ENCODE results near the gene CNGA2.

The CNGA2 gene

DNA sequence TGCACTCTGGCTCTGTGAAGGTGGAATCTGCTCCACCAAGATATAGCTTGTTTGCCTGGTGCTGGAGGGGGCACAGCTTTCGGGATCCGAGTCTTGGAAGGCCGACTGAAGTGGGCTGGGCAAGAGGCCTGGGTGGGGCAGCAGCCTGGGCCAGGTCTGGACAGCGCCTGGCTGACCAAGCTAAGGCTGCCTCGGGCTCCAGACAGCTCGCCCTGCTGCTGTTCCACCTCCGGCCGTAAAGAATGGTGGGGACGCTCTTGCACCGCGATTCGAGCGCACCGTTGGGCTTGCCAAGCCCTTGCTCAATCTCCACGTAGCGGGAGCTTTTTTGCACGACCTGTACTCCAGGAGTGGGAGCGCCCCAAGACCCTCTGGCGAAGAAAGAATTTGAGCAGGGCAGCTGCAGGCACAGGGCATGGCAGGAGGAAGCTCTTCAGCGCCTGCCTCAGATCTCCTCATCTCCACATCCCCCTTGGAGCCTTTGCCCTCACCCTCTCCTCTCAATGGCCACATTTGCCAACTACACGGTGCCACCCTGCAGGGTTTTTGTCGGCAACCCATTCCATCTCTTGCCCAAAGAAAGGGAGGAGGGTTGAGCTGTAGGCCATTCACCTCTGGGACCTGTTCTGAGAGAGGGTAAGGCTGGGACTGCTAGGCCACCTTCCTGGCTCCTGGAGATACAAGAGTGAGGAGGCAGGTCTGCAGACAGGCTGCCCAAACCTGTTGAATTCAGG is 18.9 kb downstream of the CNGA2 start:
- DNase-seq = no peak

GRCh38 chrX:151754047-151754429 is 19.5 kb downstream of the CNGA2 start:
- no peak for DNase-seq

DNA sequence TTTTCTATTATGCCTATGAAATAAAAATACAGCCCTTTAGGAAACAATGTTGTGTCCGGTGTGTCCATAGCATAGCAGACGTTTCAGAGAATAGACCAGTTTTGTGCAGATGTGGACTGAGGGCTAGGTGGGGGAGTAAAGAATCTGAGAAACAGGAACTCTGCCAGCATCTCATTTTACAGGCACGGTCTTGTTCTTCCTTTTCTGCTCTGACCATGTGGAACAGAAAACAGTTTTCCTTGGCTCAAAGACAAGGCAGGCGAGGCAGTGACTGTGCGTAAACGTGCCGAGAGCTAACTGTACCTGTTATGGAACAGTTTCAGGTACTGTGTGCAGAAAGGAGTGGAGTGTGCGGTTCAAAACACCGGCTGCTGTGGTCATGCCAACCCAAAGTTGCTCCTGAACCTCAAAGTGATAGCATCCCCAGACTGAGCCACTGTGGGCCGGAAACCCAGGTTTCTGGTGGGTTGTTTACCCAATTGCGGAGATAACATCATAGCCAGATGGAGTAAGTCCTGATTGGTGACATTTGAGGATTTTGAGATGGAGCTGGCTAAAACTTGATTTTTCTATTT is 20.2 kb downstream of the CNGA2 start:
- DNase-seq = no peak

GRCh38 chrX:151759041-151759708 is 24.6 kb downstream of the CNGA2 start:
- no peak for DNase-seq

GRCh38 chrX:151762802-151763201 is 28.3 kb downstream of the CNGA2 start:
- DNase-seq = no peak

- DNase-seq = no peak
These were observed 29.2 kb downstream of the CNGA2 start for GRCh38 chrX:151763711-151764110.

DNA sequence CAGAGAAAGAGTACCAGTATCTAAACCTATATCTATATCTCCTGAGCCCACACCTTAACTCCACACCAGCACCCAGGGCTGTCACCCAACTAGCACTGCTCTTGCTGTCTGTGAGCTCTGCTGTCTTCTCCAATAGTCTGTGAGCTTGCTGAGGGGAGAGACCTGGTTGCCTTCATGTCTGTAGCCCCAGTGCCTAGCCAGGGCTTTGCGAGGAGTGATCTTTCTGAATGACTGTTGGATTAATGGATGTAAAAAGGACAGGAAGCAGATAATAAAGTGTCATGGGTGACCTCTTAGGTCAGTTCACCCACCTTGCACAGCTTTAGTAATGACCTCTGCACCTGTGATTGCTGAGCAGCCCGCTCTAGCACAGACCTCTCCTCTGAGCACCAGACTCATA is 30.5 kb downstream of the CNGA2 start:
- no peak for DNase-seq

DNA sequence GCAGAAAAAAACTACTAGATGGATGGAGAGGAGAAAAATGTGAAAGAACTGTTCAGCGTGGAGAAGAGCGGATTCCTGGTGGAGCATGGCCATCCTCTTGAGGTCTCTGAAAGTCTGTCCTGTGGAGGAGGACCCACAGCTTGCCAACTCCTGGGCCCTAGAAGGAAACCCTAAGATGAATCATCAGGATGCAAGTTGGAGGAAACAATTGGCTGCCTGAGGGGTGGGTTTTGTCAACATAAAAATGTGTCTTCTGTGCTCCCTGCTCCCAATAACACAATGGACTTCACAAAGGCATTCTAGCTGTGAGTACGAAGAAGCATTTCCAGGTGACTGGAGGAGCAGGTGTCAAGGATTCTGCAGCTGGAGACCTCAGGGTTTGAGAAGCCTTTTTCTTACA is 37.2 kb downstream of the CNGA2 start:
- no peak for DNase-seq

DNA sequence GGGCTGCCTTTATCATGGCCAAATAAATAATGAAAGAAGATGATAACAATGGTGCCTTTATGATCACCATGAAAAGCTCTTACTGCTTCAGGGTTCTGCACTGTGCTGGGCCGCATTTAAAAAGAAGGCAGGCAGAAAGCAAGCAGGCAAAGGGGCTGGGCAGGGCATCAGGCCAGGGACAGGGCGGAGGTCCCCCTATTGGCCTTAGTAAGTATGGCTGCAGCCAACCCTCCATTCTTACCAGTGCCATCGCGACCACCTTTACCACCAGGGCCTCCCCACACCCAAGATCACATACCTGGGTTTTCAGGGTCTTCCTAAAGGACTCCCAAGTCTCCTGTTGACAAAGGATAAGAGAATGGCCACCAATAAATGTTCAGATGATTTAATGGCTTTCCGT is 38.9 kb downstream of the CNGA2 start:
- no peak for DNase-seq

DNA sequence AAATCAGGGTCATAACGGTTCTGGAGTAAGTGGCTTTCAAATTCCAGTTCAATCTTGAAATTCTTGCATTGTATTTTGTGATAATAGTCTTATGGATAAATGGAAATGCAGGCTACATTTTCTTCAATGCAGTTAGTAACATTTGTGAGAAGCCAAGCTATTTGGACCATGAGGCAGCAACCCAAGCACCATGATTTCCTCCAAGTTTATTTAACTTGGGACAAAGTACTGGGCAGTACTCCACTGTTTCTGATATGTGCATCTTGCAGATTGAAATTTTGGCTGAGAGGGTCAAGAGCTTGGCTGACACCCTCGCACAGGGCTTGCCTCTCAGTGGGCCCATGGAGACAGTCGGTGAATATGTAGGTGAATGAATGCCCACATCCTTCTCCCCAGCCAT is 39.9 kb downstream of the CNGA2 start:
- DNase-seq = no peak

- DNase-seq = no peak
These were observed 41.7 kb downstream of the CNGA2 start for GRCh38 chrX:151776181-151776731.

DNA sequence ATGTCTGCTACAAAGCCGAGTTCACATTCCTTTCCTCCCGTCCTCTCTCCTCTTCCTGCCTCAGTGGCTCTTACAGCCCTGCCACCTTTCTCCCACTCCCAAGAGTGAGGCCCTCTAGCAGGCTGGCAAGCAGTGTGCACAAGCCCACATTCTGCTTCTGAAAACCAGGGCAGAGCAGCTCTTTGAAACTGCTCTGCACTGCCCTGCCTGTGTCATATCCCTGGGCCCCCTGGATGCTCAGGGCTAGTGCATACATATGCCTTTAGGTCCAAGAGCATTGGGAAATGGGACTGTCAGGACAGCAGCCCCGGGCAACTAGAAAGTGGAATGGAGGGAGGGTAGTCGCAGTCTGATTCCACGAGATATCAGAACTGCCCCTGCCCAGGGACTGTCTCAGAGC is 42.4 kb downstream of the CNGA2 start:
- DNase-seq = no peak

DNA sequence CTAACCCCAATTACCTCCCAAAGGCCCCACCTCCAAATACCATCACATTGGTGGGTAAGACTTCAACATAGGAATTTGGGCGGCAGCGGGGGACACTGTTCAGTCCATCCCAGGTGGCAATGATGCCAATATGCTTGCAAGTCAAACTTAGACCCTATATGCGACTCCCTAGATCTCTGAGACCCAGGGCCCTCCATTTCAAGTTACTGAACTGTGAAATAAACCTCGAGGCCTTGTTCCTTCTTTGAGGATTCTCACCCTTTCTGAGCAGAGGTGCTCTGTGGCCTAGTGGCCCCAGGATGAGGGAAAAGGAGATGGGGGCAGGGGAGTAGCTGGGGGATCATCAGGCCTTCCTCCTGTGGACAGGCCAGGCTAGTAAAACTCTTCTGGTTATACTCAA is 44.7 kb downstream of the CNGA2 start:
- DNase-seq = no peak

DNA sequence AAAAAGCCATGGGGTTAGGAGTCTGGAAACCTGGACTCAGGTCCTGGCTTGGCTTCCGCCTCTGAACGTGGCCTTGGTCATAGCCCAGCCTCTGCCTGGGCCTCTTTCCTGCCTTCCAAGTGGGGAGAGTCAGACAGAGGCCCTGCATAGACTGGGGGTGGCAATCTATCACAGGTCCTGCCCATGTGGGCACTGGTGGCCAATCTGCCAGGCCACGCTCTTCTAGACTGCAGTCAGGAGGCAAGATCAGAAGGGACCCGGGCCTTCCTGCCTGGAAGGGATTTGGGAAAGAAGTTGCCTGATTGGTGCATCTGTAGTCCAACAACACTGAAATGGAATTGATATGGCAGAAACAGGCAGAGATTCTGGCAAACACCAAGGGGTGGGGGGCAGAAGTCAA is 46.1 kb downstream of the CNGA2 start:
- DNase-seq = no peak

DNA sequence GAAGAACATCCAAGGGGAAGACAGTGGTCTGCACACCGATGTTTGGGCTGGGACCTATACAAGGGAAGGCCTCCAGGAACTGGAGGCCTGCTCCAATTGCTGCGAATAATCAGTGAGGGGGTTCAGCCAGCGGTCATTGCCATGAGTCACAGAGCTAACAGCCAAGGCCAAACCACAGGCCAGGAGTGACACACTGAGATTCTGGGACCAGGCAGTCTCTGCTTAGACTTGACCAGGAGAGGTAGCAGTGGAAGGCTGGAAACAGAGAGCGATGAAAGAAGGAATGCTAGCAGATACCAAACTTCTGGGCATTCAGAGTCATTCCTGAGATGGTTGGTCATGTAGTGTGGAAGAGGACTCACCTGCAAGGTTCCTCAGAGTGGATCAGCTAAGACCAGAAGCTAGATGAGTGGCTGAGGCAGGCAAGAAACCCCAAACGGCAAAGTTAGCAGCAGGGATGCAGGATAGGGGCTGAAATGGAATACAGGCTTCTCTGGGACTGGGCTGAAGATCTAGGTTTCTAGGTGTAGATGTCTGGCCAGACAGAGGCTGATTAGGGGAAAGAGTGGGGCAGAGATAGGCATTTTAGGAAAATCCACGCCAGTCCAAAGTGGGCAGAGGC is 54.7 kb downstream of the CNGA2 start:
- DNase-seq = no peak

GRCh38 chrX:151790481-151791160 is 56.1 kb downstream of the CNGA2 start:
- no peak for DNase-seq

GRCh38 chrX:151791961-151792360 is 57.4 kb downstream of the CNGA2 start:
- DNase-seq = no peak

GRCh38 chrX:151792505-151792904 is 58.0 kb downstream of the CNGA2 start:
- no peak for DNase-seq

DNA sequence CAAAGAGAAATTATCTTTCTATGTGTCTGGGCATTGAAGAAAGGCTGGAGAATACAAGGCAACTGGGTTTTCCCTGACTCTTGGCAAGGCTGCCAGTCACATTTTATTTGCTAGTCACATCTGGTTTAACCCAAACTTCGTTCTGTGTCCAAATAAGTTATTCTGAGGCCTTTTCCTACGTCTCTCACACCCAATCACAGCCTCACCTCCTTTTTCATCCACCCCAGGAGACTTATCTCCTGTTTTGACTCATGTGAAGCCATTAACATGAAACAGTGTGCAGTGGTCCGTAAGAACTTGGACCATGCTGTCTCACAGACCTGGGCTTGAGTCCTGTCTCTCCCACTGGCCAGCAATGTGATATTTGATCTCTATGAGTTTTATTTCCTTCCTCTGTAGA is 59.3 kb downstream of the CNGA2 start:
- no peak for DNase-seq

Measured in central memory CD4-positive, alpha-beta T cell (primary cell).